Measurements from ENCODE around the gene FAM32A. TPM values are rescaled to one million over a fixed set of nuclear protein-coding genes. Genes with fewer than 3 reads are reported as not detected.

Gene FAM32A
- polyA plus RNA-seq, 1 experiment: 156 TPM

- H3K36me3 ChIP-seq (ENCODE audit: control insufficient read depth, insufficient read depth, low read length): peaks cover 41% of the 10 kb centered on the region
- POLR2A ChIA-PET: no interaction called here
- no peak for TF ChIP-seq CTCF (IDR thresholded peaks at IDR 0.05; ENCODE audit: insufficient read depth, low read depth, low read length)
- CTCF ChIA-PET: no interaction called here
- no peak overlapping the region for H3K4me3 ChIP-seq (ENCODE audit: low read depth, low read length)
- H3K27me3 ChIP-seq (ENCODE audit: control insufficient read depth, insufficient read depth, low read length): no peaks in the 10 kb centered on the region
- no peak for DNase-seq (ENCODE audit: low read depth)
Measured at GRCh38 chr19:16233081-16233776, 48.0 kb downstream of the FAM32A start.

DNA sequence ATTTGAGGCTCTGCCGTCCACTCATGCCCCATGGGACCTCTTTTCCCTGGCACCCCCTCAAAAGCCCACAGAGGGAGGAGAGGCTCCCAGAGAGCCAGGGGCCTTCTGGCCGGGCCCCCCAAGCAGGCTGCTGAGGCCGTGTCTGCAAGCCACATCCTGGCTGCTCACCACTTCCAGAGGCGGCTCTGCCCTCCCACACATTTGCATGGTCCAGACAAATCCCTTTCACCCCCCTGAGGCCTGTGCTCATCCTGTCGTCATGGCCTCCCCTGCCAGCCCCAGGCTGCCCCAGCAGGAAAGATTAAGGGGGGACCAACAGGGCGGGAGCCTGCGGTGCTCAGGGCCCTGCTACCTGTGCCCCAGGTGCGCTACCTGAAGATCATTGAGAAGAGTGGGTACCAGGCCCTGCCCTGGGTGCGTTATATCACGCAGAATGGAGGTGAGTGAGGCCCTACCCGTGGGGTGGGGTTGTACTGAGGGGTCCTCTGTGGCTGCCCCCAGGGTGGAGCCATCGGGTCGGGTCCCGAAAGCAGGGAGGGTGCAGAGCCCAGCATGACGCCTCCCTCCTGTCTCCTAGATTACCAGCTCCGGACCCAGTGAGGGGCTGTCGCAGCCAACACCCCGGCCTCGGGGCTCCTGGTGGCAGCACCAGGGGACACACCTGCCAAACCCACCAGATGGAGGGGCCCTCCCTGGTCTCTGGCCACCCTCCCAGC lies 48.8 kb downstream of the FAM32A start:
- DNase-seq (ENCODE audit: low read depth): no peak
- peaks cover 36% of the 10 kb centered on the region for H3K36me3 ChIP-seq (ENCODE audit: control insufficient read depth, insufficient read depth, low read length)
- no peak overlapping the region for H3K4me3 ChIP-seq (ENCODE audit: low read depth, low read length)
- POLR2A ChIA-PET: no interaction called here
- H3K27me3 ChIP-seq (ENCODE audit: control insufficient read depth, insufficient read depth, low read length): no peaks in the 10 kb centered on the region
- CTCF ChIA-PET: no interaction called here
- TF ChIP-seq CTCF (IDR thresholded peaks at IDR 0.05; ENCODE audit: insufficient read depth, low read depth, low read length): no peak

DNA sequence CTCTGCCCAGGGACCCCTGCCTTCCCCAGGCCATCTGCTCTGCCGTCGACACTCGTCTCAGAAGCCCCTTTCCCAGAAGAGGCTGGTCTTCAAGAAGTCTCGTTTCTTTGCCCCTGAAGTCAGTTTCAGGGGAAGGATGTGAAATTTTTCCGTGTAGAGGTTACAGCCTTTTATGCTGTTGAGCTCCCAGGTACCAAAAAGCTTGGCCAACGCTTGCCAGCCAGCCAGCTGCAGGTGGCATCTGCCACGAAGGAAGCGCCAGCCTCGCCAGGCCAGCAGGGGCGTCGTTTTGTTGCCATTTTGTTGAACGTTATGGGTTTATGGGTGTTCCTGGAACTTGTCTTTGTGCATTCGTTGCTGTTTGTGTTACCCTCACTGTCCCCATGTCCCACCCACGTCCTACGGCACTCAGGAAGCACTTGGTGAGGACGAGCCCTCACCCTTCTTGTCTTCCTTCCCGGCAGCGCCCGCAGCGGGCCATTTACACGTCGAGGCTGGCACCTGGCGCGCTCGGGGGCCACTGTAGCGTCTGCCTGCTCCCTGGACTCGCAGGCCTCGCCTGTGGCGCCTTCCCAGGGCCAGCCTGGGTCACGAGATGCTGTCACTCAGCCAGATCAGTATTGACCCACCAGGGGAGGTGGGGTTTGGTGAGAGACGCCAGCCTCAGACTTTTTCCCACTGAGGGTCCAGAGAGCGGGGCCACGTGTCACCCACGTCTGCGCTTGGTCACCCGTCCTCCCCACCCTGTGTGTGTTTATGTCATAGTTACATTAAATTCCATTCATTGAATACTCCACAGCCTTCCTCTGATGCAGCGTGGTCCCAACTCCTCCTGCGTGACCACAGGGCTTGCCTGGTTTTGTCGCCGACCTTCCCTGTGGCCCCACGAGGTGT lies 49.6 kb downstream of the FAM32A start:
- Histone ChIP-seq H3K4me3 (ENCODE audit: low read depth, low read length) (no peak overlapping the region), H3K36me3 (ENCODE audit: control insufficient read depth, insufficient read depth, low read length) (peaks cover 30% of the 10 kb centered on the region), H3K27me3 (ENCODE audit: control insufficient read depth, insufficient read depth, low read length) (no peaks in the 10 kb centered on the region)
- no peak for DNase-seq (ENCODE audit: low read depth)
- no peak for TF ChIP-seq CTCF (IDR thresholded peaks at IDR 0.05; ENCODE audit: insufficient read depth, low read depth, low read length)
- POLR2A ChIA-PET: no interaction called here
- CTCF ChIA-PET: interaction anchor here (1.4 kb wide), 2 partner anchors 12 to 148 kb away, joined by 5 to 6 read pairs; no protein-coding TSS in a partner anchor

DNA sequence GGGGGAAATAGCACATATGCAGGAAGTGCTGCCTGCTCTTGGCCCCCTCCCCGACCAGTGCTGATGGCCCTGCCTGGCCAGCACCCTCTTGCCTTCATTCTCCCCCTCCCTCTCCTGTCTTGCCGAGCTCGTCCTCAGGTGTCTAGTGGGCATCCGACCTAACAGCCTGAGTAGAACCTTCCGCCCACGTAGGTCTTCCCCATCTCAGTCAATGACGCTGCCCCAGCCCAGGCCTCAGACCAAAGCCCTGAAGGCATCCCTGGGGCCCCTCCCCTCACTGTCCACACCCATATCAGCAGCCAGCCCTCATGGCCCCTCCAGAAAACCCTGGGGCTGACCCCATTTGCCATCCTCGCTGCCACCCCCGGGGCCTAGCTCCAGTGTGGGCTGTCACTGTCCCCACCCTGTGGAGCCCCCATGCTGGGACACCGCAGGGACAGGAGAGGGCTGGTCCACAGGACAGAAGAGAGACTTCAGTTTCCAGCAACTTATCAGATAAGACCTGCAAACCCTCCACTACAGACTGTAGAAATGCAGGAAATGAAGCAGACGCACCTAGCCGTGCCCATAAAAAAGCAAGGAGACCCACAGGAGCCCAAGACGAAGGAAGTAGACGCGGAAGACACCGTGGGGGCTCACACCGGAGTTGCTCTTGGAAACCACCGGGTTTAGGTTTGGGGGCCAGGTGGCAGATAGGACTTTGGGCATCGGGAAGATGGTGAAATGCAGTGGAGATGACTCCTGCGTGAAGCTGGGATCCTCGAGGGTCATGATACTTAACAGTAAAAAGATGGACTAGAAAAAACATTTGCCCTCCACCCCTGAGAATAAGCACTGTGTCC lies 50.8 kb downstream of the FAM32A start:
- ChIA-PET CTCF (interaction anchor here (1.4 kb wide), 2 partner anchors 11 to 147 kb away, joined by 5 to 6 read pairs; no protein-coding TSS in a partner anchor), POLR2A (no interaction called here)
- no peak for TF ChIP-seq CTCF (IDR thresholded peaks at IDR 0.05; ENCODE audit: insufficient read depth, low read depth, low read length)
- peaks cover 30% of the 10 kb centered on the region for H3K36me3 ChIP-seq (ENCODE audit: control insufficient read depth, insufficient read depth, low read length)
- no peak overlapping the region for H3K4me3 ChIP-seq (ENCODE audit: low read depth, low read length)
- no peak for DNase-seq (ENCODE audit: low read depth)
- no peaks in the 10 kb centered on the region for H3K27me3 ChIP-seq (ENCODE audit: control insufficient read depth, insufficient read depth, low read length)

Small RNAs within 50 kb of the gene (small RNA-seq; reads per million reads assigned to genes)
- gene RF00017 (ENCODE audit: insufficient read length, low read depth, low replicate concordance): not detected

Other genes starting within 250 kb of the FAM32A start
- not detected in 2 replicates for gene OR10H4, start 236.4 kb upstream of the FAM32A start, polyA plus RNA-seq (2011; rRNA removed)
- 942 and 1,247 TPM in 2 replicates for gene TPM4, start 108.9 kb upstream of the FAM32A start, polyA plus RNA-seq (2011; rRNA removed)
- 78.6 and 106 TPM in 2 replicates for gene RAB8A, start 73.5 kb upstream of the FAM32A start, polyA plus RNA-seq (2011; rRNA removed)
- not detected in 2 replicates for gene HSH2D, start 41.7 kb upstream of the FAM32A start, polyA plus RNA-seq (2011; rRNA removed)
- gene CIB3, start 11.9 kb upstream of the FAM32A start, polyA plus RNA-seq (2011; rRNA removed): not detected in 2 replicates
- 50.9 and 72.1 TPM in 2 replicates for gene AP1M1, start 12.5 kb downstream of the FAM32A start, polyA plus RNA-seq (2011; rRNA removed)
- 1.7 and 1.8 TPM in 2 replicates for gene KLF2, start 139.4 kb downstream of the FAM32A start, polyA plus RNA-seq (2011; rRNA removed)

Data from BJ (cell line).